Central memory CD4-positive, alpha-beta T cell (primary cell): ENCODE results near the gene CYP24A1.

ENCODE experiments used
- DNase-seq: peaks from one replicate; pipeline ENCODE4 v3.0.0; 2022

Gene CYP24A1

DNA sequence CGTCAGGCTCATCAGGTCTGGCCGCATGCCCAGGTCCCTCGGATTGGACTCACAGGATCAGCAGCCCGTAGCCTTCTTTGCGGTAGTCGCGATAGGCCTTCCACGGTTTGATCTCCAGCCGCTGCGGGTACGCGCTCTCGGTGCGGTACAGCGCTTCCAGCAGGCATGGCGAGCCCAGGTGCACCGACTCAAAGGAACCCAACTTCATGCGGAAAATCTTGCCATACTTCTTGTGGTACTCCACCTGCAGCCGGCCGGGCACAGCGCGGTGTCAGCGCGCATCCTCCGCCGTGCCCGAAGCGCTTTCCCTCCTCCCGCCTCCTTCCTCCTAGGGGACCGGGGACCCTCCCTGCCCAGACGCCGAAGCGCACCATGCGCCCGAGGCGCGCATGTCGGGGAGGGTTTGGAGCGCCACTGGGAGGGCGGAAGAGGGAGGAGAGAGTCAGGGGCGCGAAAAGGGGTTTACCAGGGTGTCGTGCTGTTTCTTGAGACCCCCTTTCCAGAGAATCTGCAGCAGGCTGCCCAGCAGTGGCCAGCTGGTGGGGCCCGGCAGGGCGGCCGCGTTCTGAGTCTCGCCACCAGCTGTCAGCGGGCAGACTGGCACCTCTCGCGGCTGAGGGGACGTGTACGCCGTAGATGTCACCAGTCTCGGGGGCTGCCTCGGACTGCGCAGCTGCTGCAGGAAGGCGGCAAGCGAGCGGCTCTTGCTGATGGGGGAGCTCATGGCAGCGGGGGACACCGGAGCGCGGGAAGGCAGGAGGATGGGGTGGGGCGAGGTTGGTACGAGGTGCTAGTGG lies 732 bp downstream of the CYP24A1 start:
- DNase-seq = no peak

DNA sequence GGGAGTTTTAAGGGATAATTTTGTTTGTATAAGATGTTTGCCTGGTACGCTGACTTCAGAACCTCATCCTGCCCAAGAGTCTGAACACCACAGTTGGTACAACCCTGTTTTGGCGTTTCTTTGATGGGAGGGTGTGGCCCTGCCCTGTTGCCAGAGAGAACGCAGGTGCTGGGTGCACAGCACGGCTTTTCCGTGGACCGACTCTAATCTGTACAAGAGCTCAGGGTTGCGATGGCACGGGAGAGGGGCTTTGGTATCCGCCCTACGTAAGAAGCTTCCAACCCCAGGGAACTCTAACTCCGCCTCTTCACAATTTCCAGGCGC lies 1.3 kb downstream of the CYP24A1 start:
- DNase-seq = no peak

DNA sequence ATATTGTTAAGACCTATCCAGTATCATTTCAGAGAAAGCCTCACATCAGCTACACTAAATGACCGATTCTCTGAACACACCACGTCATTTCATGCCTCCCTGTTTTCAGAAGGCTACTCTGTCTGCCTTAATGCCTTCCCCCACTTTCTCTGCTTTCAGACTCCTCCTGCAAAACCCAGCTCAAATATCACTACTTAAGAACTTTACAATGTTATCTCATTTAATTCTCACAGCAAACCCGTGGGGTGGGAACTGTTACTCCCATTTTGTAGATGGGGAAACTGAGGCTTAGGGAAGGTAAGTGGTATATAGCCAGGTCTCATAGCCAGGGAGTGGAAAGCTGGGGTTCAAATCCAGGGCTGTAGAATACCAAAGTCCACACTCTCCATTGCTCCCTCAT lies 2.8 kb downstream of the CYP24A1 start:
- no peak for DNase-seq

DNA sequence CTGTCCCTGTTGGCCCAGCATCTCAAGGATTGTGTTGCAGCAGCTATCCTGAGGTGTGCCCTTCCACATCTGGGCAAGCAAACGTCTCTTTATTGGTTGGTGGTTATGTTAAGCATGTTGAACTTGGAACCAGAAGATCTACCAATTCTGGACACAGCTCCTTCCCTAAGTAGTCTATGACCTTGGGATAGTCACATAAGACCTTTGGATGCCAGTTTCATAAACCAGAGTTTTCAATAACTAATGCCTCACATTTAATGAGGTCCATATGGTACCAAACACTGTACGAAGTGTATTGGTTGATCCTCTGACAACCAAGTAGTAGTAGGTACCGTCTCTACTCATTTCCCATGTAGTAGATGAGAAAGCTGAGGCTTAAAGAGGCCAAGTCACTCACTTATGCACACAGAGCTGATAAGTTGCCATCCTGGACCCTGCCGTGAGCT lies 3.7 kb downstream of the CYP24A1 start:
- DNase-seq = no peak

DNA sequence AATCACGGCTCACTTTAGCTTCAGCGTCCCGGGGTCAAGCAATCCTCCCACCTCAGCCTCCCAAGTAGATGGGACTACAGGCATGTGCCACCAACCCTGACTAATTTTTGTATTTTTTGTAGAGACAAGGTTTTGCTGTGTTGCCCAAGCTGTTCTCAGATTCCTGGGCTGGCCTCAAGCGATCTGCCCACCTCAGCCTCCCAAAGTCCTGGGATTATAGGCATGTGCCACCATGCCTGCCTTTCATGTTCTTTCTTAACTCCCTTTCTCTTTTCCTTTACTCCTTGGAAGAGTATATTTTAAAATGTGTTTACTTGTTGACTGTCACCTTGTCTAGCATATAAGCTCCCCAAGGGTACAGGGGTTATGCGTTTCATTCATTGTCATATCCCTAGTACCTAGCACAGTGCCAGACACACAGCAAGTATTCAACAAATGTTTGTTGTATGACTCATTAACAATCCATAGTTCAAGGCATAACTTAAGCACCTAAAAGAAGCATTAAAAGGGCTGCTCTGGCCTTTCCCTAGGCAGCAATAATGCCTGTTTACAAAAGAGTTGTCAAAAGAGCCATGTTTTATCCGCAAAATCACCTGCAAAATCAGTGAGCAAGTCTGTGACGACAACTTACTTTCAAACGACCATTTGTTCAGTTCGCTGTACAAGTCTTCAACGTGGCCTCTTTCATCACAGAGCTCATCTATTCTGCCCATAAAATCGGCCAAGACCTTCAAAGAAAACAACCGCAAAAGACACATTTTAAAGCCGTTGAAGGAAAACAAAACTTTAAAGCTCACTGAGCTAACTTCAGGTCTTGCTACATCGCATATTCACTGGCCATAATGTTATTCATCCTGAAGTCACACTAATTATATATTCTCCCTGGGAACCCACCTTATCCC lies 4.6 kb downstream of the CYP24A1 start:
- no peak for DNase-seq

DNA sequence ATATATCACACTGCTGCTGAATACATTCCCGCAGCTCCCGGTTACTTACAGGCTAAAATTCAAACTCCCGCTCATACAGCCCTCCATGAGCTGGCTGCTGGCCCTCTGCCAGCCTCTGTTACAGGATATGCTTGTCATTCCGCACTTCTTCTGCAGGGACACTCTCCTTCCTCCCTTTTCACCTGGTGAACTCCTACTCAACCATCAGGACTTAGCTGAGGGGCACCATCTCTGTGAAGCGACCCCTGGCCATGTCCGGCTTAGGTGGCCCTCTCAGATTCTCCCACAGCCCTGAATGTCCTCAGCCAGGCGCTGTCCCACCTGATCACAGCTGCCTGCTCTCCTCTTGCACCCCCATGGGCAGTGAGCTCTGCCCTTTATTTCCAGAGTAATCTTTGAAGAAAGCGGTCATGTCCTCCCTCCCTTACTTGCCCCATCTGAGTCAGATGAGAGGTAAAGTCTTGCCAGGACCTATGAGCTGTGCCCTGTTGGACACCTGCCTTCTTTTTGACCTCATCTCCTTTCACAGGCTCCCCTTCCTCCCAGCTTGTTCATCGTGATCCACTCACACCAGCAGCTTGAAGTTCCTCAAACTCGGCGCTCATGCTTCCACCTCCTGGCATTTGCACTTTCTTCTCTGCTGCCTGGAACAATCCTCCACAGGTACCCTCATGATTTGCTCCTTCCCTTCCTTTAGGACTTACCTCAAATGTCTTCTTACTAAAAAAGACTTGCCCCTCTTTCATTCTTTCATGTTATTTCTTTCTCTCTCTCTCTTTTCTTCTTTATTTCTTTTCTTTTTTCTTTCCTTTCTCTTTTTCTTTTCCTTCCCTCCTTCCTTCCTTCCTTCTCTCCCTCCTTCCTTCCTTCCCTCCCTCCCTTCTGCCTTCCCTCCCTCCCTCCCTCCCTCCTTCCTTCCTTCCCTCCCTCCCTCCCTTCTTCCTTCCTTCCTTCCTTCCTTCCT lies 5.6 kb downstream of the CYP24A1 start:
- DNase-seq = no peak

DNA sequence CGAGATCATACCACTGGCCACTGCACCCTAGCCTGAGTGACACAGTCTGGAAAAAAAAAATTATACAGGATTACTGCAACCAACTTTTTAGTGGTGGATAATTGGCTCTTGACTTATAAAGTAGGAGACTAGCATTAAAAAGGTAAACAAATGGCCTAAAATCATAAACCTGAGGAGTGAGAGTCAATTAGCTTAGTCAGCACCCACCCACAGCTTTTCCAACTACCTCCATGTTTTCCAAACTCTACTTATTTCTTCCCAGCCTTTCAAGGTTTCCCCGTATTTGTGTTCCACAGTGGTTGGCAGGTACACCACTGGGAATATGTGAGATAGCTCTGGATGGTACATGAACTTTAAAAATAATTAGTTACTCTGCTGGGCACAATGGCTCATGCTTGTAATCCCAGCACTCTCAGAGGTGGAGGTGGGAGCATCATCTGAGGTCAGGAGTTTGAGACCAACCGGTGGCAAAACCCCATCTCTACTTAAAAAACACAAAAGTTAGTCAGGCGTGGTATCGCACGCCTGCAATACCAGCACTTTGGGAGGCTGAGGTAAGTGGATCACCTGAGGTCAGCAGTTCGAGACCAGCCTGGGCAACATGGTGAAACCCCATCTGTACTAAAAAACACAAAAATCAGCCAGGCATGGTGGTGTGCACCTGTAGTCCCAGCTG lies 6.7 kb downstream of the CYP24A1 start:
- DNase-seq = no peak

DNA sequence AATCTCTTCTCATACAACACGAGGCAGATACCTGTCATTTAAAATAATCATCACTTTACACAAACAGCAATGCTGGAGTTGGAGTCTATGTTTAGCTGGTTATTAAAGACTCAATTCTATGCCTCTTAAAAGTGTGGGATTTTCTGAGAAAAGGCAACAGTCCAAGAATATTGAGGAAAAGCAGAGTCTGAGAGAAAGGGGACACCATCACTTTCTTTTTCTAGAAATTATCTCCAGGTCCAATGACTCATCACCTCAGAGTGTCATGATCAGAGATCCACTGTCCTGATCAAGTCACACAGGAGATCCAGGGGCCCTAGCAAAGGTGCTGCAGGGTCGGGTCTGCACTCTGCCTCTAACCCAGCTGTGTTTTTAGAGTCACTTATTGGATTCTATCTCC lies 8.0 kb downstream of the CYP24A1 start:
- DNase-seq = no peak

DNA sequence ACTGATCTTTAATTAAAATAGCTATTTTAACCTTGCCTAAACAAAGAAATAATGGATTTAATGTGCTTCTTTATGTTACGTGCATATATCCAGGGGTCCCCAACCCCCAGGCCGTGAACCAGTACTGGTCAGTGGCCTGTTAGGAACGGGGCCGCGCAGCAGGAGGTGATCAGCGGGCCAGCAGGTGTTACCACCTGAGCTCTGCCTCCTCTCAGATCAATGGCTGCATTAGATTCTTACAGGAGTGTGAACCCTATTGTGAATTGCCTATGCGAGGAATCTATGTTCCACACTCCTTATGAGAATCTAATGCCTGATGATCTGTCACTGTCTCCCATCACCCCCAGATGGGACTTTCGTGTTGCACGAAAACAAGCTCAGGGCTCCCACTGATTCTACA lies 8.8 kb downstream of the CYP24A1 start:
- DNase-seq = no peak

DNA sequence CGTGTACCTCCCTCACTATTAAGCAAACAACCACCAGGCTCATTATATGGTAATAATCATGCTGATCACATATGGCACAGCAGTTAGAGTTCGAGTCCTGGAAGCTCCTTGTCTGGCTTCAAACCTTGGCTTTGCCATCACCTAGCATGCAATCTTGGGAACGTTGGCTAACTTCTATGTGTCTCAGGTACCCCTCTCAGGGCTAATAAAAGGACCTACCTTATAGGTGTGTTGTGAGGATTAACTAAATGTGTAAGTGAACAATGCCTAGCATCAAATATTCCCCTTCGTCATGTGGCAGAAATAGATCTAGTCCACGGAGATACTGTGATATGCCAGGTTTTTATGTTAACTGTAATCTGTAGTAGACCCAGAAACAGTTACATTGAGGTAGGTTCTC lies 10.4 kb downstream of the CYP24A1 start:
- DNase-seq = no peak

DNA sequence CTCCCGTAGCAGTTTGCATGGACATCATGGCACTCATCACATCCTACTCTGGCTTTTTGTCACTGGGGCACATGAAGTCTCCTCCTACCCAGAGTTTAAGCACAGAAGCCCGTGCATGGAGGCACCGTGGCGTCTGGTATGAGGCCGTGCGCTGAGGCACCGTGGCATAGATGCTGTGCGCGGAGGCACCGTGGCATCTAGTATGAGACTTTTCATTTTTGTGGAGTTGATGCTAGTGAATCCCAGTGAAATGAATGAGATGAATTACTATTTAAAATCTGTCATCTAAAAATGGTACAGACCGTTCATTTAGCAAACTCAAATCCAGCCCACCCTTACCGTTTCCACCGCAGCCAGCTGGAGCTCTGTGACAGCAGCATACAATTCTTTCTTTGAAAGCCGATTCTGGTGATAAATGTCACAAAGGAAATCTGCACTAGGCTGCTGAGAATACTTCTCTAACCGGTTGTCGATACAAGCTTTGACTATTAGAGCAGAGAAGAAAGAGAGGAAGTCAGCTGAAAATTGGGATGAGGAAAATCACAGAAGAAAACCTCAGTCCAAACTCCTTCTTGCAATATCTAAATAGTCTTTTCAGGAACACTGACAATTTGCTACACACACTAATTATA lies 11.3 kb downstream of the CYP24A1 start:
- DNase-seq = no peak

DNA sequence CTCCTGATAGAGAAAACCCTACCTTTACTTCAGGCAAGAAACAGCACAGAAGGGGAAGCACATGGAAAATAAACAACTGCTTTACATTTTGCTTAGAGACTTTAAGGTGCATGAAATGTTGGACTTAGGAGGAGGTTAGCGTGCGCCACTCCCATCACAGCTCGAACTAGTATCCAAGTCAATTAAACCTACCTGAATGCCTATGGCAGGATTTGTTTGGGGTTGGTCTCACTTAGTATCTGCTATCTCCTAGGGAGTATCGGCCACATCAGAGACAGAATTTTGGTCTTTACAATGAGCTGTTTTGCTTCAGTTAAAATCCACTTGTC lies 12.0 kb downstream of the CYP24A1 start:
- no peak for DNase-seq

DNA sequence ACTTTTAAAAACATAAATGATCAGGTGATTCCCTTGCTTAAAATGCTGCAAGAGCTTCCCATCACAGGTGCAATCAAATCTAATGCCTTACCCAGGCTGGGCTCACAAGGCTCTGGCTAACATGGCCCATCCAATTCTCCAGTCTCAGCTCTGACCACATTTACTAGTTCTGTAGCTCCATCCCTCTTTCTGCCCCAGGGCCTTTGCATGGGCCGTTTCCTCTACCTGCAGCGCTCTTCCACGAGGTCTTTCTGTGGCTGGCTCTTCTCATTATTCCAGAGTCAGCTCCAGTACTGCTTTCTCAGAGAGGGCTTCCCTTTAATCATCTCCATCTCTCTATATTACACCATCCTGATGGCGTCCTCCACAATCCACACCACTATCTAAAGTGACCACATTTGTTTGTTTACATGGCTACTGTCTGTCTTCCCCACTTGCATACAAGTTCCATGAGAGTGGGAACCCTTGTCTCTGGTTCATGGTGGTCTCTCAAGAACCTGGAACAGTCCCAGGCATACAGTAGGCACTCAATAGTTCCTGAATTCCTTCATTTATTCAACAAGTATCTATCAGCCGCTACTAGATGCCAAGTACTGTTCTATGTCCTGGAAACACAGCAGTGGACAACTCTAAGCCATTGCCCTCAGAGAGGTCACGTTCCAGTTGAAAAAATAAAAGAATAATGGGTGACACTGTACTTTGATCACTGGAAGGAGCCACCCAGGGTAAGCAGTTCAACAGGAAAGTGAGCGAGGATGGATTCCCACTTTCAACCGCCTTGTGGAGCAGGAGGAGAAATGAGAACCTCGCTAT lies 12.6 kb downstream of the CYP24A1 start:
- DNase-seq = no peak

DNA sequence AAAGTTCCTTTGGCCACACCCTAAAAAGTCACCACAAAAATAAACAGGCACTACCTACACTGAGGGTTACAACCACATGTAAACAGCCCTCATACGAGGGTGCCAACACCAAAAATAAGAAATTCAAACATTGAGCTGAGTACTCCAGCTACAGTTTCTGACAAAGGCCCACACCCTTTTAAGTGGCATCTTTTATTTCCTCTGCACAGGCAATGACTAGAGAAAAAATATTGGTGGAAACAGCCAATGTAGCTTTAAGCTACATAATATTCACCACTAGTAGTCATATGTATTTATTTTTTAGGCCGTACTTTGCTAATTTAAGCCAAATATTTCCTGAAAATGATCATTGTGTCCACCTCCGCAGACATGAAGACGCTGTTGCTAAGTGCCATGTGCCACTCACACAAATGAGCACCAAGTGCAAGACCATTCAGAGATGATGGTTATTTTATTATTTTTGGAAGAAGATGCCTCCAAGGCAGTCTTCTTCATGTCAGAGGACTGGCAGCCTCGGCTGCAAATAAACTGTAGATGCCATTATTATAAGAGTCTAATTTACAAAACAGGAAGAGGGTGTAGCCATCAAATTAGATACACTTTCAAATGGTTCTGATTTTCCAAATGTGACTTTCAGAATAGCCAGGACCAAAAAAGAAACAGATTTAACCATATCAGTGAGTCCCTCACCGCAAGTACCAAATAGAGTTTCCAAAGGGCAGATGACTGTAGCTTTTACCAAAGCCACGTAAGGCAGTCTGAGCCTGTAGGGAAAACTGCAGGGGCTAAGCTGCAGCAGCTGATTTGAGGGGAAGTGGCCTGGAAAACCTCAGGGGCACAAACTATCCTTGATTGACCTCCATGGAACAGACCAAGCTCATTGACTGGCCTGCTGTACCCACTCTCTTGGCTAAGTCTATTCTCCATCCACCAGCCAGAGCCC lies 13.4 kb downstream of the CYP24A1 start:
- no peak for DNase-seq

DNA sequence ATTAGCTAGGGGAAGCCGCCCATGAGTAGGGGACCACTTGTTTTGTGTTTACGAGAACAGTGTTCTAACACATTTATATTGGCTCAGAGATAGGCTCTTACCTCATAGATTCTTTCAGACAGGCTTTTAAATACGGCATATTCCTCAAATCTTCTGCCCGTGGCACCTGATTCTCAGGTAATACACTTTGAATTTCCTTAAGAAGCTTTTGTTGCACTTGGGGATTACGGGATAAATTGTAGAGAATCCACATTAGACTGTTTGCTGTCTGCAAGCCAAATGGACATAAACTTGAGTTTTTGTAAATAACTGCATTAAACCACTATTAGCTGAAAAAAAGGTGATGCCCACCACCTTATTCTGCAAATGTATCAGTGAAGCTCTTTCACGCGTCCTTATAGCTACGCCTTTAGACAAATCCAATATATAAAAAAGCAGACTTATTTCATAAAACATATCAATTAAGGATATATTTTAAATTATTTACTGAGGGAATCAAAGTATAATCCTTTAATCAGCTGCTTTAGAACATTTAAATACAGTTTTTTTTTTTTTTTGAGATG lies 14.8 kb downstream of the CYP24A1 start:
- DNase-seq = no peak

DNA sequence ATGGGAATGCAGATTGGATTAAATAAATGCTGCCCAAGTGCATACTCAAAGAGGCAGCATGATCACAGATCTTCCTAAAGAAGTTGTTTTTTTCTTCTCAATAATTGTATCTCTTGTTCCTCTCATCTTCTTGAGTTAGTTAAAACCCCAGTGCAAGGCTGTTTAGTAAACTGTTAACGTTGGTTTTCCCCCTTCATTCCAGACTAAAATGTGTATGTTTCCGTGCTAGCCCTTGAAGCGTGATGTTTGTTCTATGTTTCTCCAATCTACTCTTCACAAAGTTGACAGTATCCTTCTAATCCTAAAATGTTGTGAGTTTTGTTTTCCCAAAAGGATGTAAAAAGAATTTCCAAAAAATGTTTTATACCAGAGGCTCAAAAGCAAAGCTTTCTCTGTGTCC lies 15.6 kb downstream of the CYP24A1 start:
- no peak for DNase-seq

DNA sequence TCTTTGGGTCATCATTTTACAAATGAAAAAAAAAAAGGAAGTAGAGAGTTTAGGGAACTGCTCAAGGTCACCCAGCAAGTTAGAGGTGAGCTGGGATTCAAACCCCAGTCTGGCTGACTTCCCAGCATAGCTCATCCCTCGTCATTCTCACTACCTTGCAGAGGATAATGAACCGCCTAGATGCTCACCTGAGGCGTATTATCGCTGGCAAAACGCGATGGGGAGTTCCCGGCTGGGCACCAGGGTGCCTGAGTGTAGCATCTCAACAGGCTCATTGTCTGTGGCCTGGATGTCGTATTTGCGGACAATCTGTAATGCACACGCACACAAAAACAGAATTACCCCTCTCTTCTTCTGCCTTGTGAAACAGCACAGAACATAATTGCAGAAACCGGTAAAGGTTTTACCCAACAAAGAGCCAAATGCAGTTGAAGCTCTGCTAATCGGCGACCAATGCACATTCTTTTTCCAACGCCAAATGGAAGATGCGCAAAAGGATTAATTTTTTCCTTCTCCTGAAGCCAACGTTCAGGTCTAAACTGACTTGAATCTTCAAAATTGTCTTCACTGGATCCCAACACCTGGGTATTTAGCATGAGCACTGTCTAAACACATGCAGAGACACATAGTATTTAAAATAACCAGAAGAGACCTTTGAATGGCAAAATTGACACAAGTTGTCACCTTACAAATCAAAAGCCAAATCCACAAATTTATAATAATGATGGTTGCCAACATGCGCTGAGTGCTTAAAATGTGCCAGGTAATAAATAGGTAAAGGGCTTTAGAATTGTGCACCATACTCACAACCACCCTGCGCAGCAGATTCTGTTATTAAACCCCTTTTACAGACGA lies 16.6 kb downstream of the CYP24A1 start:
- DNase-seq = no peak

DNA sequence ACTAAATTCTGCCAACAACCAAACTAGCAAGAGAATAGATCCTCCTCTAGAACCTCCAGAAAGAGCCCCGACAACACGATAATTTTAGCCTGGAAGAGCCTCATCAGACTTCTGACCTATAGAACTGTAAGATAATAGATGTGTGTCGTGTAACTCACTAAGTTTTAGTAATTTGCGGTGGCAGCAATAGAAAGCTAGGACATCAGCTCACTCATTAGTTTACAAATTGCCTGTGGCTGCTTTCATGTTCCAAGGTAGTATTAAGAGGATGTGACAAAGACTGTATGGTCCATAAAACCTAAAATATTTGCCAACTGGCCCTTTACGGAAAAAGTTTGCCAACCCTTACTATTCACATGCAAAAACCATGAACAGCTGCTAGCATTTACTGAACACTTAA lies 17.3 kb downstream of the CYP24A1 start:
- DNase-seq = no peak
